ENCODE results near the gene SLCO4A1.
A peak's percentile ranks its signal among the peaks of the same experiment; 100 is the strongest.
"Not testable (repeated sequence)": the region's sequence is repeated elsewhere in the genome, so short reads cannot be mapped to it uniquely, and the experiment has no call there.

The SLCO4A1 gene

GRCh38 chr20:62666736-62667529 lies 24.6 kb downstream of the SLCO4A1 start:
- DNase-seq, result no peak

- DNase-seq, result no peak
These were observed 25.5 kb downstream of the SLCO4A1 start for GRCh38 chr20:62667530-62668440.

- DNase-seq, result peak; percentile 82
These were observed 26.2 kb downstream of the SLCO4A1 start for GRCh38 chr20:62668441-62669027.

- DNase-seq, result no peak
These were observed 26.9 kb downstream of the SLCO4A1 start for GRCh38 chr20:62669249-62669648.

- no peak for DNase-seq
These were observed 27.9 kb downstream of the SLCO4A1 start for GRCh38 chr20:62670156-62670555.

- no peak for DNase-seq
These were observed 28.7 kb downstream of the SLCO4A1 start for GRCh38 chr20:62670998-62671397.

- no peak for DNase-seq
These were observed 29.5 kb downstream of the SLCO4A1 start for GRCh38 chr20:62671765-62672164.

GRCh38 chr20:62674370-62674769 lies 32.1 kb downstream of the SLCO4A1 start:
- no peak for DNase-seq

GRCh38 chr20:62675156-62675876 lies 33.0 kb downstream of the SLCO4A1 start:
- no peak for DNase-seq

GRCh38 chr20:62675877-62676260 lies 33.6 kb downstream of the SLCO4A1 start:
- DNase-seq, result no peak

- no peak for DNase-seq
These were observed 34.7 kb downstream of the SLCO4A1 start for GRCh38 chr20:62676976-62677375.

- no peak for DNase-seq
These were observed 35.4 kb downstream of the SLCO4A1 start for GRCh38 chr20:62677678-62678077.

- no peak for DNase-seq
These were observed 36.2 kb downstream of the SLCO4A1 start for GRCh38 chr20:62678553-62678952.

GRCh38 chr20:62679978-62680589 lies 37.8 kb downstream of the SLCO4A1 start:
- DNase-seq, result no peak

GRCh38 chr20:62682912-62683517 lies 40.7 kb downstream of the SLCO4A1 start:
- no peak for DNase-seq

- not testable (repeated sequence) for DNase-seq
These were observed 41.5 kb downstream of the SLCO4A1 start for GRCh38 chr20:62683660-62684322.

- DNase-seq, result no peak
These were observed 42.7 kb downstream of the SLCO4A1 start for GRCh38 chr20:62684981-62685380.

GRCh38 chr20:62685781-62686555 lies 43.7 kb downstream of the SLCO4A1 start:
- DNase-seq, result peak; percentile 86

GRCh38 chr20:62686869-62687830 lies 44.8 kb downstream of the SLCO4A1 start:
- no peak for DNase-seq
